H1 (cell line): ENCODE measurements around the gene DDIAS. TPM values are rescaled to one million over a fixed set of nuclear protein-coding genes. Genes with fewer than 3 reads are reported as not detected.
"Not testable (repeated sequence)": the region's sequence is repeated elsewhere in the genome, so short reads cannot be mapped to it uniquely, and the experiment has no call there.

Experiments
- CTCF ChIA-PET: fragments of 300-600 bp; sonication (Branson Sonifier 250); formaldehyde crosslinking; loops from one replicate; lab custom pipeline; 2021; ENCODE audit not compliant: partially characterized antibody; lab: Charles Lee
- POLR2A ChIA-PET: fragments of 300-600 bp; sonication (Branson Sonifier 250); formaldehyde crosslinking; loops from one replicate; lab custom pipeline; 2021; ENCODE audit warnings: inconsistent platforms; ENCODE audit not compliant: partially characterized antibody; lab: Charles Lee
- DNase-seq, 2 experiments: peaks; one replicate each; pipeline versions ENCODE4 v3.0.0 to v3.0.0-alpha.2; 2010 to 2022; ENCODE audit warnings: low spot score in 2 of 2, low read depth in 1 of 2, mixed read lengths in 1 of 2
- FAIRE-seq: peaks from 2 replicates; lab custom pipeline; 2011; peaks lifted over from hg19 to GRCh38; lab: Jason Lieb, UNC
- H2AFZ ChIP-seq: 2 replicates; pipeline ENCODE4 v1.8.1; 2012; ENCODE audit warnings: low read length, inconsistent platforms
- H2AK5ac ChIP-seq: 2 replicates; pipeline ENCODE4 v1.6.1; 2013; ENCODE audit warnings: low read depth, low read length
- H2BK120ac ChIP-seq: replicated peaks from 2 replicates; pipeline ENCODE3; 2013; ENCODE audit warnings: low read depth, low read length, inconsistent platforms
- H2BK12ac ChIP-seq: 2 replicates; pipeline ENCODE4 v1.6.1; 2013; ENCODE audit warnings: low read depth, low read length
- H2BK15ac ChIP-seq: 2 replicates; pipeline ENCODE4 v1.6.1; 2013; ENCODE audit warnings: low read length
- H2BK20ac ChIP-seq: 2 replicates; pipeline ENCODE4 v1.6.1; 2013; ENCODE audit warnings: low read length
- H2BK5ac ChIP-seq: 2 replicates; pipeline ENCODE4 v1.6.1; 2013; ENCODE audit warnings: low read depth, low read length
- H3K14ac ChIP-seq: 2 replicates; pipeline ENCODE4 v1.6.1; 2013; ENCODE audit warnings: inconsistent platforms; ENCODE audit not compliant: insufficient read length
- H3K18ac ChIP-seq: 2 replicates; pipeline ENCODE4 v1.6.1; 2013; ENCODE audit warnings: low read length; ENCODE audit errors: extremely low read depth
- H3K23ac ChIP-seq: 2 replicates; pipeline ENCODE4 v1.6.1; 2013; ENCODE audit warnings: inconsistent platforms; ENCODE audit not compliant: insufficient read length
- H3K23me2 ChIP-seq: 2 replicates; pipeline ENCODE4 v1.6.1; 2013; ENCODE audit warnings: low read depth, low read length
- H3K27ac ChIP-seq: 2 replicates; pipeline ENCODE4 v1.6.1; 2011; ENCODE audit warnings: low read depth, low read length, inconsistent platforms
- H3K27me3 ChIP-seq, 4 experiments: replicated peaks in 1 of 4; 1 replicate in 1 of 4; 2 replicates in 3 of 4; pipeline versions ENCODE4 v1.6.1 to v1.8.1; 2011 to 2013; ENCODE audit warnings: low read length in 3 of 4, mild to moderate bottlenecking in 3 of 4, inconsistent platforms in 2 of 4, mixed read lengths in 2 of 4, moderate library complexity in 1 of 4; ENCODE audit not compliant: control insufficient read depth in 3 of 4, insufficient read depth in 3 of 4; ENCODE audit errors: extremely low read depth in 1 of 4
- H3K36me3 ChIP-seq, 4 experiments: 2 replicates each; pipeline versions ENCODE4 v1.6.1 to v1.8.1; 2011 to 2013; ENCODE audit warnings: mild to moderate bottlenecking in 4 of 4, low read length in 3 of 4, moderate library complexity in 2 of 4, control low read depth in 1 of 4, inconsistent platforms in 1 of 4; ENCODE audit not compliant: insufficient read depth in 4 of 4, control insufficient read depth in 2 of 4
- H3K4ac ChIP-seq: replicated peaks from 2 replicates; pipeline ENCODE3; 2013; ENCODE audit warnings: low read length, low read depth, mixed read lengths, inconsistent platforms; ENCODE audit not compliant: insufficient read length
- H3K4me1 ChIP-seq, 4 experiments: replicated peaks in 1 of 4; 1 replicate in 1 of 4; 2 replicates in 3 of 4; pipeline versions ENCODE4 v1.6.1 to v1.8.1; 2011 to 2013; ENCODE audit warnings: low read length in 3 of 4, inconsistent platforms in 2 of 4, mixed read lengths in 1 of 4; ENCODE audit not compliant: insufficient read depth in 4 of 4, control insufficient read depth in 3 of 4
- H3K4me2 ChIP-seq, 2 experiments: 2 replicates each; pipeline versions ENCODE4 v1.6.1 to v1.8.1; 2011 to 2013; ENCODE audit warnings: low read depth in 2 of 2, low read length in 2 of 2, control low read depth in 1 of 2, inconsistent platforms in 1 of 2, mild to moderate bottlenecking in 1 of 2; ENCODE audit not compliant: insufficient read depth in 1 of 2
- H3K4me3 ChIP-seq, 4 experiments: fragments of 200-600, 300-600 bp in 1 of 4; sonication (generic), shearing (Covaris generic), sonication (Bioruptor Twin) in 1 of 4; 2 replicates each; pipeline versions ENCODE4 v1.5.1 to v1.8.1; 2011 to 2016; ENCODE audit warnings: low read length in 4 of 4, low read depth in 3 of 4, control low read depth in 2 of 4, inconsistent platforms in 2 of 4, mild to moderate bottlenecking in 2 of 4, mixed read lengths in 1 of 4, moderate library complexity in 1 of 4; ENCODE audit not compliant: insufficient read depth in 2 of 4; ENCODE audit errors: extremely low read depth in 1 of 4
- H3K56ac ChIP-seq: replicated peaks from 2 replicates; pipeline ENCODE3; 2013; ENCODE audit warnings: low read depth, mild to moderate bottlenecking, mixed read lengths, low read length, inconsistent platforms; ENCODE audit not compliant: insufficient read length
- H3K79me1 ChIP-seq: 2 replicates; pipeline ENCODE4 v1.6.1; 2013; ENCODE audit warnings: low read depth, low read length, control low read depth
- H3K79me2 ChIP-seq, 2 experiments: 2 replicates each; pipeline versions ENCODE4 v1.6.1 to v1.8.1; 2012 to 2013; ENCODE audit warnings: low read length in 2 of 2, mild to moderate bottlenecking in 2 of 2, inconsistent platforms in 1 of 2; ENCODE audit not compliant: insufficient read depth in 2 of 2, control insufficient read depth in 1 of 2
- H3K9ac ChIP-seq, 4 experiments: replicated peaks in 1 of 4; 1 replicate in 1 of 4; 2 replicates in 3 of 4; pipeline versions ENCODE4 v1.6.1 to v1.8.1; 2011 to 2013; ENCODE audit warnings: low read depth in 3 of 4, low read length in 3 of 4, control low read depth in 2 of 4, mild to moderate bottlenecking in 2 of 4, moderate library complexity in 2 of 4, inconsistent platforms in 1 of 4; ENCODE audit errors: extremely low read depth in 1 of 4
- H3K9me3 ChIP-seq, 2 experiments: 2 replicates each; pipeline versions ENCODE4 v1.6.1 to v1.8.1; 2012 to 2013; ENCODE audit warnings: mild to moderate bottlenecking in 2 of 2, moderate library complexity in 2 of 2, control low read depth in 1 of 2, inconsistent platforms in 1 of 2, low read depth in 1 of 2, low read length in 1 of 2, mixed read lengths in 1 of 2; ENCODE audit not compliant: insufficient read depth in 2 of 2
- H4K20me1 ChIP-seq, 2 experiments: replicated peaks in 1 of 2; 2 replicates each; pipeline versions ENCODE3 to v1.8.1; 2011 to 2013; ENCODE audit warnings: inconsistent platforms in 2 of 2, low read length in 2 of 2, mild to moderate bottlenecking in 1 of 2; ENCODE audit not compliant: insufficient read depth in 2 of 2, control insufficient read depth in 1 of 2
- H4K5ac ChIP-seq: 2 replicates; pipeline ENCODE4 v1.6.1; 2013; ENCODE audit warnings: low read length, low read depth, mixed read lengths, inconsistent platforms; ENCODE audit not compliant: insufficient read length
- H4K8ac ChIP-seq: 2 replicates; pipeline ENCODE4 v1.8.0; 2013; ENCODE audit warnings: mild to moderate bottlenecking, moderate library complexity, low read length, inconsistent platforms; ENCODE audit not compliant: insufficient read depth; ENCODE audit errors: extremely low read depth
- H4K91ac ChIP-seq: replicated peaks from 2 replicates; pipeline ENCODE3; 2013; ENCODE audit warnings: low read length, mixed read lengths, inconsistent platforms; ENCODE audit not compliant: insufficient read length
- WGBS, 2 experiments: shearing (Covaris generic) in 1 of 2; methylation state at CpG; one replicate each; pipeline versions ENCODE4 v1.1.6 to v1.1.7; 2013 to 2015; ENCODE audit warnings: low lambda C conversion rate in 2 of 2, mixed read lengths in 2 of 2, inconsistent platforms in 1 of 2, low coverage in 1 of 2, missing lambda C conversion rate in 1 of 2; ENCODE audit not compliant: insufficient replicate concordance in 2 of 2, insufficient coverage in 1 of 2, insufficient read length in 1 of 2; ENCODE audit errors: extremely low coverage in 1 of 2, missing lambda C conversion rate in 1 of 2; 5-methylcytosine and 5-hydroxymethylcytosine counted together
- polyA plus RNA-seq, 7 experiments: library from polyadenylated mRNA; depleted of rRNA in 3 of 7; stranded (reverse) in 5 of 7; unstranded in 2 of 7; fragments of >200 nt in 5 of 7; fragments of 200-250 nt in 2 of 7; gene quantifications; 1 replicate in 5 of 7; 2 replicates in 1 of 7; 4 replicates in 1 of 7; pipeline versions ENCODE4 v1.2.1 to v1.2.3, GENCODE V29; 2011 to 2013; ENCODE audit warnings: missing spikeins in 2 of 7, mixed read lengths in 2 of 7
- total RNA-seq: library from RNA; stranded (reverse); fragmentation: NEBNext Ultra II Directional; extraction: Animal tissue kit (Norgen Biotek cat#: 25700); gene quantifications from 2 replicates; pipeline ENCODE4 v1.2.1, GENCODE V29; 2021

The DDIAS gene
- total and polyA plus RNA-seq, 2 of the 8 experiments (the other 6 are each of a cell fraction or from before 2014, with no cell fraction given): 11.6 to 25.7 TPM

GRCh38 chr11:82971519-82971946, 70.0 kb downstream of the DDIAS start:
- H3K4me1 ChIP-seq, H3K9ac ChIP-seq, H2BK5ac ChIP-seq, H3K56ac ChIP-seq, H2AK5ac ChIP-seq, H3K27ac ChIP-seq, H2BK12ac ChIP-seq, H3K4me3 ChIP-seq, H3K18ac ChIP-seq, POLR2A ChIA-PET, FAIRE-seq, DNase-seq, H3K36me3 ChIP-seq, H3K23ac ChIP-seq, H4K8ac ChIP-seq, H3K23me2 ChIP-seq, H2BK20ac ChIP-seq, H2BK120ac ChIP-seq, H3K27me3 ChIP-seq, H2BK15ac ChIP-seq, H4K20me1 ChIP-seq, H4K91ac ChIP-seq, H2AFZ ChIP-seq, H3K79me2 ChIP-seq, H4K5ac ChIP-seq, H3K9me3 ChIP-seq, H3K4ac ChIP-seq, H3K14ac ChIP-seq, H3K79me1 ChIP-seq, H3K4me2 ChIP-seq: not testable (repeated sequence)
- 94% methylated on average over 8 of the region's 8 CpGs; no CpG with 5 or more reads in 1 of the 2 experiments for WGBS, 2 experiments
- CTCF ChIA-PET: interaction anchor here (0.9 to 1.3 kb wide), 3 partner anchors 43 to 209 kb away, joined by 3 to 4 read pairs (median 3); no protein-coding TSS in a partner anchor
